ENCODE data around the gene TIMP1.

DNA sequence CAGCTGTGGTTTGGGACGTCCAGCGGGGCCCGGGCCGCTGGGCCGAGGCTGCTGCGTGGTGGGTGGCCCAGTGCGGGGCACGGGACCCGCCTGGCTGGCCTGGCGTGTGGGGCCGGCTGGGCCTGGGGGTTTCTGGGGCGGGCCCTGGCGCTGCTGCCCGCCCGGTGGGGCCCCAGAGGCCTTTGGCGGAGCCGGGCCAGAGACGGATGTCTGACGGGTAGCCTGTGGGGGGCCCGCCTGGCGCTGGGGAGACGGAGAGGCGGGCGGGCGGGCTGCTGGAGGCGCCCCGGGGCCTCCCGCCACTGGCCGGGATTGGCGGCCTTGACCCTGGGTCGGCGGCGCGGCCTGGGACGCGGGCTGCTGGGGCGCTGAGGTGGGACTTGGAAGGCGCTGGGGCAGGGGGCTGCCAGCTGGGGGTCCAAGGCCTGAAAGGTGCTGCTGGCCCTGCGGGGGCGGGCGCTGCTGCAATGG is 8.1 kb upstream of the TIMP1 start:
- TF ChIP-seq, protein P1, sequence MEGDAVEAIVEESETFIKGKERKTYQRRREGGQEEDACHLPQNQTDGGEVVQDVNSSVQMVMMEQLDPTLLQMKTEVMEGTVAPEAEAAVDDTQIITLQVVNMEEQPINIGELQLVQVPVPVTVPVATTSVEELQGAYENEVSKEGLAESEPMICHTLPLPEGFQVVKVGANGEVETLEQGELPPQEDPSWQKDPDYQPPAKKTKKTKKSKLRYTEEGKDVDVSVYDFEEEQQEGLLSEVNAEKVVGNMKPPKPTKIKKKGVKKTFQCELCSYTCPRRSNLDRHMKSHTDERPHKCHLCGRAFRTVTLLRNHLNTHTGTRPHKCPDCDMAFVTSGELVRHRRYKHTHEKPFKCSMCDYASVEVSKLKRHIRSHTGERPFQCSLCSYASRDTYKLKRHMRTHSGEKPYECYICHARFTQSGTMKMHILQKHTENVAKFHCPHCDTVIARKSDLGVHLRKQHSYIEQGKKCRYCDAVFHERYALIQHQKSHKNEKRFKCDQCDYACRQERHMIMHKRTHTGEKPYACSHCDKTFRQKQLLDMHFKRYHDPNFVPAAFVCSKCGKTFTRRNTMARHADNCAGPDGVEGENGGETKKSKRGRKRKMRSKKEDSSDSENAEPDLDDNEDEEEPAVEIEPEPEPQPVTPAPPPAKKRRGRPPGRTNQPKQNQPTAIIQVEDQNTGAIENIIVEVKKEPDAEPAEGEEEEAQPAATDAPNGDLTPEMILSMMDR (IDR thresholded peaks at IDR 0.05): no peak
- TF ChIP-seq EZH2 (IDR thresholded peaks at IDR 0.05): no peak
- TF ChIP-seq EZH2phosphoT487 (IDR thresholded peaks at IDR 0.05): no peak

All from neural progenitor cell (in vitro differentiated cells).